Keratinocyte (primary cell): ENCODE data around the gene YAP1. TPM values are rescaled to one million over a fixed set of nuclear protein-coding genes. Genes with fewer than 3 reads are reported as not detected.

Experiments used
- DNase-seq: peaks from one replicate; pipeline ENCODE4 v3.0.0-alpha.2; 2011; ENCODE audit warnings: low read depth, missing footprints, low spot score
- FAIRE-seq: peaks from 2 replicates; lab custom pipeline; 2011; peaks lifted over from hg19 to GRCh38; lab: Jason Lieb, UNC
- H2AFZ ChIP-seq: 2 replicates; pipeline ENCODE4 v1.6.0; 2012; ENCODE audit warnings: low read length, control low read depth, inconsistent platforms; ENCODE audit not compliant: control insufficient read depth
- H3K27ac ChIP-seq: 2 replicates; pipeline ENCODE4 v1.5.1; 2011; ENCODE audit warnings: low read length; ENCODE audit not compliant: control insufficient read depth, insufficient read depth
- H3K27me3 ChIP-seq: 3 replicates; pipeline ENCODE4 v1.6.0; 2011; ENCODE audit warnings: low read length; ENCODE audit not compliant: control insufficient read depth, insufficient read depth; ENCODE audit errors: extremely low read depth
- H3K36me3 ChIP-seq, 2 experiments: 2 replicates in 1 of 2; 3 replicates in 1 of 2; pipeline ENCODE4 v1.5.1; 2011; ENCODE audit warnings: low read length in 2 of 2, mild to moderate bottlenecking in 1 of 2; ENCODE audit not compliant: control insufficient read depth in 2 of 2, insufficient read depth in 2 of 2; ENCODE audit errors: extremely low read depth in 1 of 2
- H3K4me1 ChIP-seq: 3 replicates; pipeline ENCODE4 v1.5.1; 2011; ENCODE audit warnings: low read length; ENCODE audit not compliant: control insufficient read depth, insufficient read depth; ENCODE audit errors: extremely low read depth
- H3K4me2 ChIP-seq: 3 replicates; pipeline ENCODE4 v1.6.0; 2011; ENCODE audit warnings: low read depth, low read length; ENCODE audit not compliant: control insufficient read depth, insufficient read depth; ENCODE audit errors: extremely low read depth
- H3K4me3 ChIP-seq, 3 experiments: fragments of 200-600 bp in 1 of 3; sonication (generic) in 1 of 3; 2 replicates in 2 of 3; 3 replicates in 1 of 3; pipeline ENCODE4 v1.5.1; 2011 to 2016; ENCODE audit warnings: low read length in 3 of 3, mild to moderate bottlenecking in 3 of 3, control low read depth in 2 of 3, inconsistent platforms in 1 of 3, low read depth in 1 of 3, mixed read lengths in 1 of 3, mixed run types in 1 of 3, moderate library complexity in 1 of 3; ENCODE audit not compliant: control insufficient read depth in 2 of 3, insufficient read depth in 2 of 3; ENCODE audit errors: extremely low read depth in 1 of 3
- H3K79me2 ChIP-seq: 2 replicates; pipeline ENCODE4 v1.6.0; 2012; ENCODE audit warnings: low read length; ENCODE audit not compliant: control insufficient read depth, insufficient read depth
- H3K9ac ChIP-seq: 3 replicates; pipeline ENCODE4 v1.6.0; 2011; ENCODE audit warnings: low read length; ENCODE audit not compliant: control insufficient read depth, insufficient read depth; ENCODE audit errors: extremely low read depth
- H3K9me1 ChIP-seq: 3 replicates; pipeline ENCODE4 v1.6.0; 2011; ENCODE audit warnings: low read length; ENCODE audit not compliant: control insufficient read depth, insufficient read depth; ENCODE audit errors: extremely low read depth
- H3K9me3 ChIP-seq: 2 replicates; pipeline ENCODE4 v1.5.1; 2012; ENCODE audit warnings: low read depth, low read length; ENCODE audit not compliant: control insufficient read depth
- H4K20me1 ChIP-seq: 3 replicates; pipeline ENCODE4 v1.6.0; 2011; ENCODE audit warnings: low read length; ENCODE audit not compliant: control insufficient read depth, insufficient read depth; ENCODE audit errors: extremely low read depth
- EZH2 ChIP-seq: IDR thresholded peaks from one replicate; pipeline ENCODE4 v1.6.1; 2012; ENCODE audit warnings: inconsistent platforms, mild to moderate bottlenecking, low read length, moderate library complexity
- dilution Hi-C: fragments of 300-500 bp; cut with MboI; formaldehyde crosslinking; loops from one replicate; pipeline ENCODE4 v1.7.0; 2020; ENCODE audit warnings: low sequenced_read_pairs; ENCODE audit not compliant: extremely low pct_ligation_motif_present
- polyA plus RNA-seq, 5 experiments: library from polyadenylated mRNA; depleted of rRNA in 3 of 5; stranded (reverse) in 3 of 5; stranded (forward) in 1 of 5; unstranded in 1 of 5; fragments of >200 nt; gene quantifications; 1 replicate in 1 of 5; 2 replicates in 3 of 5; 3 replicates in 1 of 5; pipeline versions ENCODE4 v1.2.1 to v1.2.3, GENCODE V29; 2011 to 2012; ENCODE audit warnings: missing spikeins in 2 of 5, low read depth in 1 of 5, low replicate concordance in 1 of 5
- TF ChIP-seq, protein P1 (sequence below), 3 experiments: IDR thresholded peaks in 1 of 3; conservative IDR thresholded peaks in 1 of 3; optimal IDR thresholded peaks in 1 of 3; 2 replicates in 2 of 3; 3 replicates in 1 of 3; pipeline versions ENCODE3 to v1.5.1; 2011; ENCODE audit warnings: low read length in 3 of 3, mild to moderate bottlenecking in 3 of 3, moderate library complexity in 2 of 3, control low read depth in 1 of 3, inconsistent platforms in 1 of 3; ENCODE audit not compliant: insufficient read depth in 2 of 3; ENCODE audit errors: extremely low read depth in 1 of 3

The YAP1 gene
- polyA plus RNA-seq, 1 donor (not counting 4 experiments of a cell fraction or from before 2014, with no cell fraction given) = 105 TPM

DNA sequence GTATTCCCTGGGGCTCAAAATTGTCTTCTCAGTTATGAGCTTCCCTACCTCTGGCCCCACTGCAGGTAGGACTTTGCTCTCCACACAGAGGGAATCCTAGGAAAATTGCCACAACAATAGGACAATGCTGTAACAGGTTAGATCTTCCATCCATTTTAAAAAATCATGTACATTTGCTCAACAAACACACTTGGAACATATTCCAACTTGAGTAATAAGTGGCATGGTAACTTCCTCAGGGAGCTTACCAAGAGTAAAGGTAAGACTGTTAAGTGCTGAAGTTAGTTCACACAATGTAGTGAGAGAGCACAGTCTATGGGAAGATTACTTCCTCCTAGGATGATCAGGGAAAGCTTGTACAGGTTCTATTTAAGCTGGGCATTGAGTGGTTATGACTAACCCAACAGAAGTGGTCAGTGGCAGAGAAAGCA lies 128.2 kb downstream of the YAP1 start:
- dilution Hi-C loops = no loop called here
- Histone ChIP-seq H3K4me2 (no peak overlapping the region), H3K4me3 (no peak overlapping the region), H2AFZ (no peak overlapping the region), H3K27ac (no peak overlapping the region), H4K20me1 (no peaks in the 10 kb centered on the region), H3K36me3 (peaks cover 1 to 3% of the 10 kb centered on the region in 2 experiments), H3K4me1 (peaks cover 20% of the 10 kb centered on the region), H3K9ac (no peak overlapping the region), H3K79me2 (no peaks in the 10 kb centered on the region), H3K27me3 (no peaks in the 10 kb centered on the region), H3K9me3 (no peaks in the 10 kb centered on the region), H3K9me1 (no peaks in the 10 kb centered on the region)
- FAIRE-seq = no peak
- TF ChIP-seq, protein P1, sequence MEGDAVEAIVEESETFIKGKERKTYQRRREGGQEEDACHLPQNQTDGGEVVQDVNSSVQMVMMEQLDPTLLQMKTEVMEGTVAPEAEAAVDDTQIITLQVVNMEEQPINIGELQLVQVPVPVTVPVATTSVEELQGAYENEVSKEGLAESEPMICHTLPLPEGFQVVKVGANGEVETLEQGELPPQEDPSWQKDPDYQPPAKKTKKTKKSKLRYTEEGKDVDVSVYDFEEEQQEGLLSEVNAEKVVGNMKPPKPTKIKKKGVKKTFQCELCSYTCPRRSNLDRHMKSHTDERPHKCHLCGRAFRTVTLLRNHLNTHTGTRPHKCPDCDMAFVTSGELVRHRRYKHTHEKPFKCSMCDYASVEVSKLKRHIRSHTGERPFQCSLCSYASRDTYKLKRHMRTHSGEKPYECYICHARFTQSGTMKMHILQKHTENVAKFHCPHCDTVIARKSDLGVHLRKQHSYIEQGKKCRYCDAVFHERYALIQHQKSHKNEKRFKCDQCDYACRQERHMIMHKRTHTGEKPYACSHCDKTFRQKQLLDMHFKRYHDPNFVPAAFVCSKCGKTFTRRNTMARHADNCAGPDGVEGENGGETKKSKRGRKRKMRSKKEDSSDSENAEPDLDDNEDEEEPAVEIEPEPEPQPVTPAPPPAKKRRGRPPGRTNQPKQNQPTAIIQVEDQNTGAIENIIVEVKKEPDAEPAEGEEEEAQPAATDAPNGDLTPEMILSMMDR (optimal IDR thresholded peaks at IDR 0.05 in 1 of 3, IDR thresholded peaks at IDR 0.05 in 1 of 3, conservative IDR thresholded peaks at IDR 0.05 in 1 of 3; ENCODE audit: extremely low read depth in 1 of 3, insufficient read depth in 2 of 3, low read length in 3 of 3) = no peak
- DNase-seq = no peak

DNA sequence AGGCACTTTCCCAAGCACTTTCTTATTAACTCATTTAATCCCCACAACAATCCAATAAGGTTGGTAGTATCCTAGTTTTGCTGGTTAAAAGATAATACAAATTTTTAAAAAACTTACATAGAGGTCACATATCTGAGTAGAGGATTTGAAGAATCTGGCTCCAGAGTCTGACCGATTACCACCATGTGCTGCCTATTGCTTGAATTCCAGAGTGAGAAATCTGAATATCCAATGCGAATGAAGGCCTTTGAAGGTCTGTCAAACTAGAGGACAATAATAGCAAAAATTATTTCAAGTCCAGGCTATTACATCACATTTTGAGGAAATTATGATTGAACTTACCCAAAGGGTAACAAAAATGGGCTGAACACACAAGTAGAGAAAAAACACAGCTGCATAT lies 129.2 kb downstream of the YAP1 start:
- Histone ChIP-seq H3K4me2 (no peak overlapping the region), H2AFZ (no peak overlapping the region), H3K4me1 (peaks cover 21% of the 10 kb centered on the region), H3K4me3 (no peak overlapping the region), H4K20me1 (no peaks in the 10 kb centered on the region), H3K9me1 (no peaks in the 10 kb centered on the region), H3K36me3 (no peaks in the 10 kb centered on the region), H3K79me2 (no peaks in the 10 kb centered on the region), H3K27me3 (no peaks in the 10 kb centered on the region), H3K9ac (no peak overlapping the region), H3K27ac (no peak overlapping the region), H3K9me3 (no peaks in the 10 kb centered on the region)
- DNase-seq = no peak
- dilution Hi-C loops = no loop called here
- no peak for FAIRE-seq
- no peak for TF ChIP-seq EZH2
- TF ChIP-seq, protein P1 (optimal IDR thresholded peaks at IDR 0.05 in 1 of 3, IDR thresholded peaks at IDR 0.05 in 1 of 3, conservative IDR thresholded peaks at IDR 0.05 in 1 of 3; ENCODE audit: extremely low read depth in 1 of 3, insufficient read depth in 2 of 3, low read length in 3 of 3) = no peak
